GM19043 (cell line): Measurements from ENCODE around the gene CAP2.
A peak's percentile ranks its signal among the peaks of the same experiment; 100 is the strongest.
"Not testable (repeated sequence)": the region's sequence is repeated elsewhere in the genome, so short reads cannot be mapped to it uniquely, and the experiment has no call there.

Experiments
- ATAC-seq: cut with Tn5 transposase; IDR thresholded peaks from one replicate; pipeline ENCODE4 v1.9.1; 2021; ENCODE audit warnings: low read depth; ENCODE audit not compliant: unreplicated experiment

Gene CAP2

DNA sequence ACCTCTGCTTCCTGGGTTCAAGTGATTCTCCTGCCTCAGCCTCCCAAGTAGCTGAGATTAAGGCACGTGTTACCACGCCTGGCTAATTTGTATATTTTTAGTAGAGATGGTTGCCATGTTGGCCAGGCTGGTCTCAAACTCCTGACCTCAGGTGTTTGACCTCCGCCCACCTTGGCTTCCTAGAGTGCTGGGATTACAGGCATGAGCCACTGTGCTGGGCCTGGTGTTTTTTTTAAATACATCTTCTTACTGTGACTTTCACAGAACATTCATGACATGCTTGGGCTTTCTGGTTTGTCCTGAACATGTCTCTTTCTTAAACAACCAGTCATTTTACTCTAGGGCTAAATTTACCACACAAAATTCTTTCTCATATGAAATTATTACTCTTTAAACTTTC is 172.0 kb downstream of the CAP2 start:
- no peak for ATAC-seq

DNA sequence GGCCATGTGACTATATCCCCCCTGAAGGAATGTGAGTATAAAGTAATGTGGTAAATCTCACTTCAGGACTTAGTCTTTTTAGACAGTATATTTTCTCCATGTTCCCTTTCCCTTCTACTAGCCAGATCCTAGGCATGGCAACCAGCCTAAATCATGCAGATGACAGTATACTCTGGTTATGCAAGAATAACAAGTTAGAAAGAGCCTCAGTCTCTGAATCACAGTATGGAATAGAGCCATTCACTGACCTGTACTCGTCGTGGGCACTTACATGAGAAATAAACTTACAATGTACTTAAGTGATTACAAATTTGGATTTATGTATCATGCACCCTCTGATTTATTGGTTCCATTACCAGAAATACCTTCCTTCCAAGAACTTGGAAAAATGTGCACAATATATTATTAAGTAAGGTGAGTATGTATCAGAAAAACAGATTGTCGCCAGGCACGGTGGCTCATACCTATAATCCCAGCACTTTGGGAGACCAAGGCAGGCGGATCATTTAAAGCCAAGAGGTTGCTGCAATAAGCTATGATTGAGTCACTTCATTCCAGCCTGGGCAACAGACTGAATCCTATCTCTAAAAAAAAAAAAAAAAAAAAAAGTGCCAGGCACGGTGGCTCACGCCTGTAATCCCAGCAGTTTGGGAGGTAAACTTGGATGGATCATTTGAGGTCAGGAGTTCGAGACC is 181.6 kb downstream of the CAP2 start:
- no peak for ATAC-seq

DNA sequence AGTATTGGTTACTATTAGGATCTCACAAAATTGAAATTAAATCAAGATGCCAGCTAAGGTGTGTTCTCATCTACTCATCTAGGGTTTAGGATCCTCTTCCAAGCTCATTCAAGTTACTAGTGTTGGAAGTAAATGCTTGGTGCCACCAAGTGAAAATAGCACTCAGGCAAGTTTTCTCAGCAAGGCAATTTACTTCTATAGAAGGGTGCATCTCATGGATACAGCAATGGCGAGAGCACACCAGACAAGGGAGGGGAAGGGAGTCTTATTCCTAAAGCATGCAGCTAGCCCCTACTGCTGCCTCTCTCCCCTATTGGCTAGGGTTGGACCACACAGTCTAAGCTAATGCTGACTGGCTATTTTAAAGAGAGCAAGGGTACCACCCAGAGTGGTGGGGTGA is 183.7 kb downstream of the CAP2 start:
- no peak for ATAC-seq

- ATAC-seq, result peak; percentile 57
Observed at GRCh38 chr6:17580518-17581048, 187.2 kb downstream of the CAP2 start.

DNA sequence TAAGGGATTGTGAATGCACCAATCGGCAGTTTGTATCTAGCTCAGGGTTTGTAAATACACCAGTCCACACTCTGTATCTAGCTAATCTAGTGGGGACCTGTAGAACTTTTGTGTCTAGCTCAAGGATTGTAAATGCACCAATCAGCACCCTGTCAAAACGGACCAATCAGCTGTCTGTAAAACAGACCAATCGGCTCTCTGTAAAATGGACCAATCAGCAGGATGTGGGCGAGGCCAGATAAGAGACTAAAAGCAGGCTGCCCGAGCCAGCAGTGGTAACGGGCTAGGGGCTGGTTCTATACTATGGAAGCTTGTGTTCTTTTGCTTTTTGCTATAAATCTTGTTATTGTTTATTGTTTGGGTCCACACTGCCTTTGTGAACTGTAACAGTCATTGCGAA is 187.9 kb downstream of the CAP2 start:
- not testable (repeated sequence) for ATAC-seq

DNA sequence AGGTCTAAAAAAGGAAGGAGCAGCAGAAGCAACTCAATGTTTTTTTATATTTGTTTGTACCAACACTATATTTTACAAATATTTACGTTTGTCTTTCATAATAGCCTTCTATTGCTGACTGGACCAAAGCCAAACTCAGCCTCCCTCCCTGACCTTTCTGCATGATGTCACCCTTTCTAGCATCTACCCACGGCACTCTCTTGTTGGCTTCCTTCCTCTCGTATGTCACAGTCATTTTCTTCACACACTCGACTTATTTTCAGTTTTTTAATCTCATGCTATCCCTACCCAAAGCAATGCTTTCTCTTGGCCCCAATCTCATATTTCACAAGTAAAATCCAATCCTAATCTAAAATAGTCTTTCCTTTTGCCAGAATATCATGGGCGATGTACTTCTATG is 190.4 kb downstream of the CAP2 start:
- no peak for ATAC-seq

- ATAC-seq, result peak; percentile 39
Observed at GRCh38 chr6:17584241-17584803, 190.9 kb downstream of the CAP2 start.

- ATAC-seq, result no peak
Observed at GRCh38 chr6:17585766-17586490, 192.5 kb downstream of the CAP2 start.

DNA sequence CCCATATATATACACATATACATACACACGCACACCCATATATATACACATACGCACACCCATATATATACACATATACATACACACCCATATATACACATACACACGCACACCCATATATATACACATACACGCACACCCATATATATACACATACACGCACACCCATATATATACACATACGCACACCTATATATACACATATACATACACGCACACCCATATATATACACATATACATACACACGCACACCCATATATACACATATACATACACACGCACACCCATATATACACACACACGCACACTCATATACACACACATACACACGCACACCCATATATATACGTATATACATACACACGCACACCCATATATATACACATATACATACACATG is 193.2 kb downstream of the CAP2 start:
- ATAC-seq, result not testable (repeated sequence)

DNA sequence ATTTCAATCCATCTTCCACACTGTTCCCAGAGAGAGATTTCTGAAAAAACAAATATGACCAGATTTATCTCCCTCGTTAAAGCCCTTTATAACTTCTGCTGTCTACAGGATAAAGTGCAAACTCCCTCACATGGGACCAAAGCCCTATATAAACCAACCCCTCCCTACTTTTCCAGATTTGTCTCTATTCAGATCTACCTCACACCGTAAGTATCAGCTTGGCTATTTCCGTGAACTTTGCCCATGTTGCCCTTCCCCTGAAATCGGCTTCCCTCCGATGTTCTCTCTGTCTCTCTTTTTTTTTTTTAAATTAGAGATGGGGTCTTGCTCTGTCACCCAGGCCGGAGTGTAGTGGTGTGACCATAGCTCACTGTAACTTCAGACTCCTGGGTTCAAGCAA is 194.6 kb downstream of the CAP2 start:
- ATAC-seq, result no peak

GRCh38 chr6:17589406-17590096 is 196.2 kb downstream of the CAP2 start:
- no peak for ATAC-seq

DNA sequence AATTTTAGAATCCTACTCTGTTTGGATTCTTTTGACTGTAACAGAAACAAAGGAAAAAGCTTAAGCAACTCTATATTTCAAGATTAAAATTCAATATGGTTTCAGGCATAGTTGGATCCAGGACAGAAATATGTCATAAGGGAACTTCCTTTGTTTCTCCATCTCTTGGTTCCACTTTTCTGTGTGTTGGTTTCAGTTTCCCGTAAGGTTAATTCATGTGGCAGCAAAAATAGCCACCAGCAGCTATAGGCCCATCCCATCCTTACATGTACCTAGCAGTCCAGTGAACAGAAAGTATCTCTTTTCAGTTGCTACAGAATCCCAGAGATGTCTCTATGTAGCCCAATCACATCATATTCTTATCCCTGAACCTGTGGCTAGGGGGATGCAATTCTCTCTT is 197.9 kb downstream of the CAP2 start:
- ATAC-seq, result no peak

DNA sequence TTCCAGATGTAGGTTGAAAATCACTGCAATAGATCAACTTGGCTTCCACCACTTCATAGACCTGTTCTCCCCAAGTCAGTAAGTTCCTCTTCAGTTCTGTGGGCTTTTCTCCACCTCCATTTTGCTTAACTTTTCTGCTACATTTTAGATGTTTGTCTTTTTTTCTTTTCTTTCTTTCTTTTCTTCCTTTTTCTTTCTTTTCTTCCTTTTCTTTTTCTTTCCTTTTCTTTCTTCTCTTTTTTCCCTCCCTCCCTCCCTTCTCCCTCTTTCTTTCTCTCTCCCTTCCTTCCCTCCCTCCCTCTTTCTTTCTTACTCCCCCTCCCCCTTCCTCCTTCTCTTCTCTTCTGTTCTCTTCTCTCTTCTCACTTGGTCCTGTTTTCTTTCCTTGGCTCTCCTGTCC is 199.9 kb downstream of the CAP2 start:
- no peak for ATAC-seq

DNA sequence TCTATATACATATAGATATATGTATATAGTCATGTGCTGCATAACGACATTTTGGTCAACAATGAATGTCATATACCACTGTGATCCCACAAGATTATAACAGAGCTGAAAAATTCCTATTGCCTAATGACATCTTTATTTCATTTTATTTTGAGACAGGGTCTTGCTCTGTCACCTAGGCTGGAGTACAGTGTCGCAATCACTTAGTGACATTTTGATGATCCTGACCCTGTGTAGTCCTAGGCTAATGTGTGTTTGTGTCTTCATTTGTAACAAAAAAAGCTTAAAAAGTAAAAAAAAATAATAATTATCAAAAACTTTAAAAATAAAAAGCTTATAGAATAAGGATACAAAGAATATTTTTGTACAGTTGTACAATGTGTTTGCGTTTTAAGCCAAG is 202.7 kb downstream of the CAP2 start:
- ATAC-seq, result no peak

GRCh38 chr6:17599877-17600526 is 206.6 kb downstream of the CAP2 start, which contains the start of gene FAM8A1:
Gene FAM8A1 (plus strand): TSS chr6:17600302. CDS start chr6:17600410, 108 bp downstream.
- ATAC-seq, result peak; percentile 81

- ATAC-seq, result peak; percentile 38
Observed at GRCh38 chr6:17600527-17601385, 207.4 kb downstream of the CAP2 start.

DNA sequence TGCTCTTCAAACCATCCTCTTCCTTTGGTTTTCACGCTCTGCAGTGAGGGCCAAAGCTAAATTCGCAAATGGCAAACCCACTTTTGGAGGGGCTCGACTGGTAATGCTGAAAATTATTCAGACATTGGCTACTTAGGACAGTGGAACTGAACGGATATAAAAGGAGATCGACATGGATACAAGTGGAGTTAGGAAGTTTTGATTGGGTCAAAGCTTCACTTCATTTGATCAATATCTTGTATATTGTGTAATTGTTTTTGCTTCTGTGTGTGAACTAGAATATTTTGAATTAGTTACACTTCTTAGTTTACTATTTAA is 207.9 kb downstream of the CAP2 start:
- no peak for ATAC-seq

GRCh38 chr6:17602888-17603287 is 209.5 kb downstream of the CAP2 start:
- no peak for ATAC-seq

- ATAC-seq, result no peak
Observed at GRCh38 chr6:17606606-17607005, 213.2 kb downstream of the CAP2 start.
